ENCODE data around the gene GRB10. TPM values are rescaled to one million over a fixed set of nuclear protein-coding genes. Genes with fewer than 3 reads are reported as not detected.

Gene GRB10
- total RNA-seq (2022; extraction: Qiagen RNA extraction) = 62.2 to 77.3 TPM (median 70.1 TPM) in 5 replicates

DNA sequence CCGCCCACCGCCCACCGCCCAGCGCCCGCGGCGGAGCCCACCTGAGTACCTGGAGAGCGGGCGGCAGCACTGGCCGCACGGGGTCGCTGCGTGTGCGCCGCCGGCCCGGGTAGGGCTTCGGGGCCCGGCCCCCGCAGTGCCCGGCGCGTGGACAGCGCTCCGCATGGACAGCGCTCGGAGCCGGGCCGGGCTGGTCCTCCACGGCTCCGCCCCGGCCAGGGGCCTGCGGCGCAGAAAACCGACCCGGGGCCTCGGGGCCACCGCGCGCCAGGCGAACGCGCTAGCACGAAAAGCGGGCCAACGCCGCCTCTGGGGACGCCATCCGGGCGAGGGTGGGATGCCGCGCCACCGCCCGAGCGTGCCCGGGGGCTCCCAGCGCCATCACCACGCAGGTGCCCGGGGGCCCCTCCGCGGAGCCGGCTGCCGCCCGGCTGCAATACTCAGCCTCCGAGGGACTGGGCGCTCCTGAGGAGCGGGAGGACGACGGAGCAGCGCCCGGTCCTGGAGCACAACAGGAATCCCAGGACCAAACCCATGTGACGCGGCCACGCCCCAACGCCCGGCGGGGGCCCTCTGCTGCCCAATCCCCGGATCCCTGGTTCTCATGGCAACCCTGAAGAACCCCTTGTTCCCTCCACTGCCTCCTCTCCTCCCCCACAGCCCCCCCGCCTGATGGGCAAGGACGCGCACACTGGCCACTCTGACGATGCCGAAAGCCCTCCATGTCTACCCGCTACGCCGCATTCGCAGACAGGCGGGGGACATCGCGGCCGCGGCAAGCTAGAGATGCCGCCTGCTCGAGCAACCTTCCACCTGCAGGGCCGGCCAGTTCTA, at the start of gene GRB10:
GRB10 (minus strand) TSS at position 522 of the 834 bp plus-strand sequence. CDS start 50,574 bp downstream, outside the sequence.

DNA sequence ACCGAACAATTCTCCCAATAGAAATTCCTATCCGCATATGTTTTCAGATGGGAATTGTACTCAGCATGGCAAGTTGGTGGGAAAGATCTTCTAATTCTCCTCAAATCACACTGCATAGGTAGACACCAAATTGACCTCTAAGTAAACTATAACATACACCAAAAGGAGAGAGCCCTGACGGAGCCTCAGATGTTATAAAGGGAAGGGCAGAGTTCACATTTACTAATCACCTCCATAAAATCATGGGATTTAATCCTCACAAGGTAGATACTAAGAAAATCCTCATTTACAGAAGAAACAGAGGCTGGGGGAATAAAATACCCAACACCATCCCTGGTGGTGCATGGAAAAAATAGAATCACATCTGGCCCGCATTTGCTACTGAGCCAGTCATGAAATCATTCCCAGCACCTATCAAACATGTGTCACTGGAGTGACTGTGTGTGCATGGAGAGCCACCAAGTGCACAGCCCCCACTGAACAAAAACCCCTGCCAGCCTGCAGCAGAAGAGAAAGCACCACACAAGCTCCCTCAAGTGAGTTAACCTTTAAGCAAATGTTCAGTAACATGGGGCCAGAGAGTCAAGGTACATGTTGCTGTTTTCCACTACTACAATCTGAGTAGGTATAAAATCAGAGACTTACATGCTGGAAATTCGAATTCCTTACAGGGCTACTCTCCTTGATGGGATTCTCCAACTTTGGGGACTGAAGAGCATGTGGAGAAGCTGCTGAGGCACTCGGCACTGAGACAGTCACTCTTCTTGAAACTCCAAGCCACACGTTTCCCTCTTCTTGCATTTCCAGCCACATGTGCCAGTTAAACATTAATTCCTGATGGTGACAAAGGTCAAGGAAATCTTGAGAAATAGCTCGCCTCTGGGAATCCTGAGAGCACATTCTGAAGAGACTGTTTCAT, 217.8 kb downstream of the GRB10 start, which contains the start of gene DDC:
DDC (minus strand) TSS at position 766 of the 919 bp plus-strand sequence. CDS start 21,320 bp downstream, outside the sequence.

Other genes starting within 250 kb of the GRB10 start
- 0.58 to 1.9 TPM (median 1.1 TPM) in 5 replicates for gene DDC, start 217.5 kb downstream of the GRB10 start, total RNA-seq (2022; extraction: Qiagen RNA extraction)